Suprapubic skin (tissue), 4 donors: Measurements from ENCODE around the gene IGF2R.

Experiments
- EP300 ChIP-seq: sonication (generic); formaldehyde crosslinking; IDR thresholded peaks from one replicate; pipeline ENCODE4 v1.6.1; 2017; ENCODE audit warnings: antibody characterized with exemption
- POLR2AphosphoS5 ChIP-seq, 3 donors: sonication (generic); formaldehyde crosslinking; IDR thresholded peaks; one replicate each; pipeline ENCODE4 v1.6.1; 2017; ENCODE audit warnings: antibody characterized with exemption in 3 of 3

DNA sequence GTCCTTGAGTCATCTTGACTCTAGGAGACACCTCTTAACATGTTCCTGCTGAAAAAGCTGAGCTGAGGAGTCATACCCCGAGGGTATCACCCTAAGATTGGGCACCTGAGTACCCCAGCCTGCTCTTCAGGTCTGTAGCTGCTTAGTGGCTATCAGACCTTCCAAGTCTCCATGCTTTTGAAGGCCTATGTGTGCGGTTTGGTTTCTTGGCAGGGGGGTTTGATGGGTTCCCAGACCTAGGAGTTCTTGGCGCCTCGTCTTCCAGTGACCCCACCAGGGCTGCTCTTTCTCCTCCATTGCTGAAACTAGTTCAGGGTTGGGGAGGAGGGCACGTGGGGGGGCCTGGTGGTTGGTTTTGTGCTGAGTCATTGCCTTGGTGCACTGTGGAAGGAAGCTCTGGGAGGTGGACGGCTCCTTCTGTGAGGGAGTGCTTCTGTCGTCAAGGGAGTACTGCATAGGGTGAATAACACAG is 20.1 kb downstream of the IGF2R start:
- TF ChIP-seq EP300 (no peak), POLR2AphosphoS5 (IDR thresholded peaks at IDR 0.05) (no peak)
